GM19043 (cell line): ENCODE results near the gene KNL1.
"Not testable (repeated sequence)": the region's sequence is repeated elsewhere in the genome, so short reads cannot be mapped to it uniquely, and the experiment has no call there.

Experiments used
- ATAC-seq: cut with Tn5 transposase; IDR thresholded peaks from one replicate; pipeline ENCODE4 v1.9.1; 2021; ENCODE audit warnings: low read depth; ENCODE audit not compliant: unreplicated experiment

Gene KNL1

DNA sequence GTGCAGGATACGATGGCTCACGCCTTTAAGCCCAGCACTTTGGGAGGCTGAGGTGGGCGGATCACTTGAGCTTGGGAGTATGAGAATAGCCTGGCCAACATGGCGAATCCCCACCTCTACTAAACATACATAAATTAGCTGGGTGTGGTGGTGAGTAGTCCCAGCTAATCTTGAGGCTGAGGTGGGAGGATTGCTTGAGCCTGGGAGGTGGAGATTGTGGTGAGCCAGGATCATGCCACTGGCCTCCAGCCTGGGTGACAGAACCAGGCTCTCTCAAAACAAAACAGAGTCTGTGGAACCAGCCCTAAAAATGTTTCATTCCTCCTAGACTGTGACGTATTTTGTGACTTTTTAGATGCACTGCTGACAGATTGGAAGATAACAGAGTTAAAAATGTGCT is 66.6 kb downstream of the KNL1 start:
- no peak for ATAC-seq

DNA sequence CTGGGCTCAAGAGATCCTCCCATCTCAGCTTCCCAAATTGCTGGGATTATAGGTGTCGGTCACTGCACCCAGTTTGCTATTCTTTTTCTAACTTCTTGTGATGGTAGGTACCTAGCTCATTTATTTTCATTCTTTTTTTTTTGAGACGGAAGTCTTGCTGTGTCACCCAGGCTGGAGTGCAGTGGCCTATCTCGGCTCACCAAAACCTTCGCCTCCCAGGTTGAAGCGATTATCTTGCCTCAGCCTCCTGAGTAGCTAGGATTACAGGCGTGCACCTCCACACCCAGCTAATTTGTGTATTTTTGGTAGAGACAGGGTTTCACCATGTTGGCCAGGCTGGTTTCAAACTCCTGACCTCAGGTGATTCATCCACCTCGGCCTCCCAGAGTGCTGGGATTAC is 70.9 kb downstream of the KNL1 start:
- no peak for ATAC-seq

DNA sequence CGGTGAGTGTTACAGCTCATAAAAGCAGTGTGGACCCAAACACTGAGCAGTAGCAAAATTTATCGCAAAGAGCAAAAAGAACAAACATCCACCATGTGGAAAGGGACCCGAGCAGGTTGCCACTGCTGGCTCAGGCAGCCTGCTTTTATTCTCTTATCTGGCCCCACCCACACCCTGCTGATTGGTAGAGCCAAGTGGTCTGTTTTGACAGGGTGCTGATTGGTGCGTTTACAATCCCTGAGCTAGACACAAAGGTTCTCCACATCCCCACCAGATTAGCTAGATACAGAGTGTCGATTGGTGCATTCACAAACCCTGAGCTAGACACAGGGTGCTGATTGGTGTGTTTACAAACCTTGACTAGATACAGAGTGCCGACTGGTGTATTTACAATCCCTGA is 82.2 kb downstream of the KNL1 start:
- ATAC-seq = not testable (repeated sequence)

DNA sequence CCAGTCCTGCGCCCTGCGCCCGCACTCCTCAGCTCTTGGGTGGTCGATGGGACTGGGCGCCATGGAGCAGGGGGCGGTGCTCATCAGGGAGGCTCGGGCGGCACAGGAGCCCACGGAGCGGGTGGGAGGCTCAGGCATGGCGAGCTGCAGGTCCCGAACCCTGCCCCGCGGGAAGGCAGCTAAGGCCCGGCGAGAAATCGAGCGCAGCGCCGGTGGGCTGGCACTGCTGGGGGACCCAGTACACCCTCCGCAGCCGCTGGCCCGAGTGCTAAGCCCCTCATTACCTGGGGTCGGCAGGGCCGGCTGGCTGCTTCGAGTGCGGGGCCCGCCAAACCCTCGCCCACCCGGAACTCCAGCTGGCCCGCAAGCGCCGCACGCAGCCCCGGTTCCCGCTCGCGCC is 82.9 kb downstream of the KNL1 start:
- not testable (repeated sequence) for ATAC-seq

DNA sequence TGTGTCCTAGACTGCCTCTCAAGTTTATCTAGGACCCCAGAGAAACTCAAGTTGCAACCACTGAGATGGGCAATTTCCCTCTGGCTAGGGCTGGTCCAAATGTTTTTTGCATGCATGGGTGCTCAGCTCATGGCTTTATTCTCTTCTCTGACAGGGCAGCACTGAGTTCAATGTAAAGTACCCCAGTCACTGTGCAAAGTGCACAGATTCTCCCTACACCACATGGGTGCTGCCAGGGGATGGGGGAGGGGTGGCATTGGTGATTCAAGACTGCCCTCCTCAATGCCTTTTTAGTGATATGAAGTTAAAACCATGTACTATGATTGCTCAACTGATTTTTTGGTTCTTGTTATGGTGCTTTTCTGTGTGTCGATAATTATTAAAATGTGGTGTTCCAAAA is 86.1 kb downstream of the KNL1 start:
- no peak for ATAC-seq

DNA sequence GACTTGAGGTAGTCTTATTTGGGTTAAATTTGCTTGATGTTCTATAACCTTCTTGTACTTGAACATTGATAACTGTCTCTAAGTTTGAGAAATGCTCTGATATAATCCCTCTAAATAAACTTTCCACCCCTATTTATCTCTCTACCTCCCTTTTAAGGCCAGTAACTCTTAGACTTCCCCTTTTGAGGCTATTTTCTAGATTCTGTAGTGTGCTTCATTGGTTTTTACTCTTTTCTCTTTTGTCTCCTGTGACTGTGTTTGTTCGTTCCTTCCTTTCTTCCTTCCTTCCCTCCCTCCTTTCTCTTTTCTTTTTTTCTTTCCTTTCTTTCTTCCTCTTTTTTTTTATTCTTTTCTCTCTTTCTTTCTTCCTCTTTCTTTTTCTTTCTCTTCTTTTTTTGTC is 86.9 kb downstream of the KNL1 start:
- not testable (repeated sequence) for ATAC-seq

DNA sequence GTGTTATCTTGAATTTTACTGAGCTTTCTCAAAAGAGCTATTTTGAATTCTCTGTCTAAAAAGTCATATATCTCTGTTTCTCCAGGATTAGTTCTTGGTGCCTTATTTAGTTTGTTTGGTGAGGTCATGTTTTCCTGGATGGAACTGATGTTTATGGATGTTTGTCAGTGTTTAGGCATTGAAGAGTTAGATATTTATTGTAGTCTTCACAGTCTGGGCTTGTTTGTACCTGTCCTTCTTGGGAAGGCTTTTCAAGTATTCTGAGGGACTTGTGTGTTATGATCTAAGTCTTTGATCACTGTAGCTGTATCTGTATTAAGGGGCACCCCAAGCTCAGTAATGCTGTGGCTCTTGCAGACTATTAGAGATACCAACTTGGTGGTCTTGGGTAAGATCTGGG is 90.3 kb downstream of the KNL1 start:
- no peak for ATAC-seq

DNA sequence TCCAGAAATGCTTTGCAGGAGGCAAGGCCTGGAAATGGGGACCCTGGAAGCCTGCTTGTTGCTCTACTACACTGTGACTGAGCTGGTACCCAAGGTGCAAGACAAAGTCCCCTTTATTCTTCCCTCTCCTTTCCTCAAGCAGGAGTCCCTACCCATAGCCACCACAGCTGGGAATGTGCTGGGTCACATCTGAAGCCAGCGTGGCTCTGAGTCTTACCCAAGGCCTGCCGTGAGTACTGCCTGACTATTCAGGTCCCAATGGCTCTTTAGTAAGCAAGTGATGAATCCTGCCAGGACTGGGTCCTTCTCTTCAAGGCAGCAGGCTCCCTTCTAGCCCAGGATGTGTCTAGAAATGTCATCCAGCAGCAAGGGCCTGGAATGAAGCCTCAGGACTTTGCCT is 91.3 kb downstream of the KNL1 start:
- no peak for ATAC-seq

DNA sequence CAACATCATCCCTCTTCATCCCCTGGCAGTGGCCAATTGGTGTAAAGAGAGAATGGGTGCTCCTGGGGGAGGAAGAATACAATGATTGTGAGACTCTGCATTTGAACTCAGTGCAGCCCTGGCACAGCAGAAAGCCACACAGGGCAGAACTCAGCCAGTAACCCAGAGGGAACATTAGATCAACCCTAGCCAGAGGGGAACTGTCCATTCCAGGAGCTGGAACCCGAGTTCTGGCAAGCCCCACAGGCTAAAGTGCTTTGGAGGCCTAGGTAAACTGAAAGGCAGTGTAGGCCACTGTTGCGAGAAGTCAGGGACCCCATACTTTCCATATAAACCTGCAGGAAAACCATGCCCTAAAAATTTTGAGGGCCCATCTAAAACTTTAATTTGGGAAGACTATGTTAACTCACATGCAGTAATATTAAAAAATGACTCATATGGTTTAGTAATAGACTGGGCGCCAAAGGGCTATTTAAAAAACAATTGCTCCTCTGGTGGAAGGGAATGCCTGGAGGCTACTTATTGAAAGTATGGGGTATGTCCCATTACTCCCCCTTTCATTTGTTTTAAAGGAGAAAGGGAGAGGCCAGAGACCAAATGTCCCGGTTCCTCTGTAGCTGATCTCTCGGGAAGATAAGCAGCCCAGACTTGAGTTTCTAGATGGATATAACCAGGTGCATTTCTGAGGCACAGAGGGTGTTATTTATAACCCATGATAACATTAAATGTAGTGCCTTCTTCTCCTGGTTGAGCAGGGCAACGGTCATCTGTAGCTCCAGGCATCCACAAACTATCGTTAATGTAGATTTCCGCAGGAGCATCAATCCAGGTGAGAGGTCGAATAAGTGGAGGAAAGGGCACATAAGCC is 95.1 kb downstream of the KNL1 start:
- ATAC-seq = no peak

DNA sequence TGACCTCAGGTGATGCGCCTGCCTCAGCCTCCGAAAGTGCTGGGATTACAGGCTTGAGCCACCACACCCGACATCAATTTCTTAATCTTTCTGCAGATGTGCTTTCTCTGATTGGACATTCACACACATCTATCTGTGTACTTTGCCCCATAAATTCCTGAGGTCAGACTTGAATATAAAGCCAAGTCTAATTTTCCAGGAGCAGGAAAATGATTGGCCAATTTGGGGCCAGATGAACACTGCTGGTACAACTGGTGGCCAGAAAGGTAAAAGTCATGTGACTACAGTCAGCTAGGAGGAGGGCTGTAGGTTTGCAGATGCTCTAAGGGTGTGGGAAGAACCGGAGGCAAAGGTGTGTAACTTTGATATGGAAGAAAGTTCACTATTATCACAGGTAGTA is 97.7 kb downstream of the KNL1 start:
- ATAC-seq = no peak

DNA sequence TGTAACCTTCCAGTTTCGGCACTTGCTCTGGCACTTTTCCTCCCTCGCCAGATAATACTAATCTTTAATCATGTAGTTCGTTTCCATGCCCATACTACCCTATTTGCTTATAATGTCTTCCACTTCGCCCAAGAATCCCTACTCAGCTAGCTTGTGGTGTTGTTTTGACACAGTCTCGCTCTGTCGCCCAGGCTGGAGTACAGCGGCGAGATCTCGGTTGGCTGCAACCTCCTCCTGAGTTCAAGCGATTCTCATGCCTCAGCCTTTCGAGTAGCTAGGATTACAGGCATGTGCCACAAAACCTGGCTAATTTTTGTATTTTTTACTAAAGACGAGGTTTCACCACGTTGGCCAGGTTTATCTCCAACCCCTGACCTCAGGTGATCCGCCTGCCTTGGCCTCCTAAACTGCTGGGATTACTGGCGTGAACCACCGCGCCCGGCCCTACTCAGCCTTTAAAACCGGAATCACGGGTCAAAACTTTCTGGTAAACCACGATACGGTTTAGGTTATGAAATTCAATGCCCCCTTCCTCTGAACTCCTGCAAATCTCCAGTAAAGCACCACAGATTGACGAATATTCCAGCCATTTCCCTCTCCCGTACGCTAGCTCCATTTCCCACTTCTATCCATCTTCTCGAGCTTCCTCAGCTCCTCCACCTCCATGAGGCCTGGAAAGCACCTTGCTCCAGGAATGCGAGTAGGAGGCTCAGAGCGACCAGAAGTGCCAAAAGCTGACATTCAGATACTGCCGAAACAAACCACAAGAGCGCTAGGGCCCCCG is 100.0 kb downstream of the KNL1 start:
- ATAC-seq = peak; percentile 17

DNA sequence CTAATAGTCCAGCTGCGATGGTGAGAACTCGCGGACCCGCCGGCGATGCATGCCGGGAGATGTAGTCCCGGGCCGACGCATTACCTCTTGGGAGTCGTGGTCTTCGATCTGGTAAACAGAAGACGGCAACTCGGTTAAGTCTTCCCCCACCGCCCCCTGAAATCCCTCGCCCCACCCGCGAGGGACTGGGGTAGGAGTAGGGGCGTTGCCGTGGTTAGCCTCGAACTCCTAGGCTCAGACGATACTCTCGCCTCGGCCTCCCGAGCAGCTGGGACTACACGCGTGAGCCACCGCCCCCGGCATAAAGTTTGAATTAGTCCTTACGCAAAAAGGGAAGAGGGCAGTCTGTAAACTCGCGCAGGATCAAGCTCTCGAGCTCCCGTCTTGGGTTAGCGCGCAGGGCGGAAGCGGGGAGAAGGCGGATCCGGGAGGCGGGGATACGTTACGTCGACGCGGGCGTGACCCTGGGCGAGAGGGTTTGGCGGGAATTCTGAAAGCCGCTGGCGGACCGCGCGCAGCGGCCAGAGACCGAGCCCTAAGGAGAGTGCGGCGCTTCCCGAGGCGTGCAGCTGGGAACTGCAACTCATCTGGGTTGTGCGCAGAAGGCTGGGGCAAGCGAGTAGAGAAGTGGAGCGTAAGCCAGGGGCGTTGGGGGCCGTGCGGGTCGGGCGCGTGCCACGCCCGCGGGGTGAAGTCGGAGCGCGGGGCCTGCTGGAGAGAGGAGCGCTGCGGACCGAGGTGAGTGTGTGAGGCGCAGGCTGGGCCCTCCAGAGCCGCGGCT is 100.8 kb downstream of the KNL1 start, which contains the start of gene RAD51:
RAD51 (plus strand) TSS at position 487 of the 781 bp plus-strand sequence. CDS start 3,585 bp downstream, outside the sequence.
- ATAC-seq = peak; percentile 79

DNA sequence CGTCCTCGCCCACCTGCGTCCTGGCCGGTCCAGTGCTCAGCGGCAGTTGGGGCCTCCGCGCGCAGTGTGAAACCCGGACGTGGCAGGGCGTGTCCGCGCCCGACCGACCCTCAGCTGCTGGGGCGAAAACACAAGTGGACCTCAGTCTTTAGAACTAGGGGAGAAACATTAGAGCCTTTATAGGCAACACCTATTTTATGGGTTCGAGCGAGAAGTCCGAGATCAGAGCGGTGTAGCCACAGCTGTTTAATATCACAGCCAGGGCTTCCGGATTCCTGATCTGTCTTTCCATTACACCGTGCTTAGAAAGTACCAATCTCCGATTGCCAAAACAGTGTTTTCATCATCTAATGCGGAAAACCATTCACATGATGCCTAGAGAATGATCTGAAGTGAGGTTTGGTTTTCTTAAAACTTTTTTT is 101.4 kb downstream of the KNL1 start:
- peak; percentile 22 for ATAC-seq

DNA sequence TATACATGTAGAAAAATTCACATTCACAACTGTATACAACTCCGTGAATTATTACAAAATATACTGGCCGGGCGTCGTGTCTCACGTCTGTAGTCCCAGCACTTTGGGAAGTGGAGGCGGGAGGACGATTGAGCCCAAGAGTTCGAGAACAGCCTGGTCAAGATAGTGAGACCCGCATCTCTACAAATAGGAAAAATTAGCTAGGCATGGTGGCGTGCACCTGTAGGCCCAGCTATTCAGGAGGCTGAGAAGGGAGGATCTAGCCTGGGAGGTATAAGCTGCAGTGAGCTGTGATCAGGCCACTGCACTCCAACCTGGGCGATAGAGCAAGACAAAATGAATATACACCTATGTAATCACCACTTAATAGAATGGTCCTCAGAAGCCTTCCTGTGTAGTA is 102.2 kb downstream of the KNL1 start:
- ATAC-seq = no peak

DNA sequence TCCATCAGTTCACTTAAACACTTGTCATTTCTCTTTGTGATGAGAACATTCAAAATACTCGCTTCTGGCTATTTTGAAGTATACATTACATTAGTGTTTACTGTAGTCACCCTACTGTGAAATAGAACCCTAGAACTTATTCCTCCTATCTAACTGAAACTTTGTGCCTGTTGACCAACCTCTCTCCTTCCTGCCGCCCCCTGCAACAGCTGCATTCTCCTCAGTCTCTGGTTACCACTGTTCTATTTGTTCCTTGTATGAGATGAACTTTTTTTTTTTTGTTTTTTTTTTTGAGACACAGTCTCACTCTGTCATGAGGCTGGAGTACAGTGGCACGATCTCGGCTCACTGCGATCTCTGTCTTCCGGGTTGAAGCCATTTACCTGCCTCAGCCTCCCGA is 103.9 kb downstream of the KNL1 start:
- ATAC-seq = no peak

DNA sequence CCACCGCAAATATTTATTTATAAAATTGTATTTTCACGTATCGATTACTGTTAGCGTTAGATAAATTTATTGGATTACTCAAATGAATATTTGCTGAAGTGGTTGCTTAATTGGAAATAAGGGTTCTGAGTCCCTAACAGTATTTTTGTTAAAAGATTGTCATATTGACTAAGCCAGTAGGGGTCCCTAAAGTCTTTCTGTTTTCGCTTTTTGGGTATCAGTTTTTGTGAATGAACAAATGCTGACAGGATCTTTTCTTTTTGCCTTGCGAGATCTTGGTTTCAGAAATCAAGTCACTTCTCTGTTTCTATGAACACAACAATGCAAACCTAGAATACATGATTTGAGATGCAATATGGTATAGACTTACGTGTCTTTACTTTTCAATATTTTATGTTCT is 108.0 kb downstream of the KNL1 start:
- no peak for ATAC-seq

DNA sequence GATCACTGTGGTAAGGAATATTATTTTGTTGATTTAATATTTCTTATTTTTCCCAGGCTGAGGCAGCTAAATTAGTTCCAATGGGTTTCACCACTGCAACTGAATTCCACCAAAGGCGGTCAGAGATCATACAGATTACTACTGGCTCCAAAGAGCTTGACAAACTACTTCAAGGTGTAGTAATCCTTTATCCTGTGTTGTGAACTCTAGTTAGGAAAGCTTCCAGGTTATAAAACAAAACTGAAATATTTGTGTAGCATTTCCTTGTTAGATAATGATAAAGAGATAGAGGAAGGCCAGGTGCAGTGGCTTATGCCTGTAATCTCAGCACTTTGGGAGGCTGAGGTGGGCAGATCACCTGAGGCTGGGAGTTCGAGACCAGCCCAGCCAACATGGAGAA is 112.1 kb downstream of the KNL1 start:
- ATAC-seq = no peak
